Caki2 (cell line): ENCODE results near the gene BCL2. TPM values are rescaled to one million over a fixed set of nuclear protein-coding genes. Genes with fewer than 3 reads are reported as not detected.
"Not testable (repeated sequence)": the region's sequence is repeated elsewhere in the genome, so short reads cannot be mapped to it uniquely, and the experiment has no call there.

Experiments
- DNase-seq: peaks from one replicate; pipeline ENCODE4 v3.0.0-alpha.2; 2015; ENCODE audit warnings: low read depth
- in situ Hi-C: cut with HindIII; loops from 2 replicates; pipeline ENCODE4 v1.10.0; 2016; ENCODE audit warnings: low sequenced_read_pairs, low pct_unique_long_range_greater_than_20kb, mixed read lengths
- total RNA-seq: library from RNA; depleted of rRNA; stranded (reverse); fragments of >200 nt; shearing (Covaris generic); gene quantifications from 2 replicates; pipeline ENCODE4 v1.2.3, GENCODE V29; 2014; ENCODE audit warnings: low replicate concordance

Gene BCL2
- total RNA-seq, 1 experiment from 2014 or later = 5.1 TPM

- DNase-seq = no peak
- in situ Hi-C loops = no loop called here
Observed at GRCh38 chr18:63253014-63253413, 66.6 kb downstream of the BCL2 start.

- DNase-seq = no peak
- in situ Hi-C loops = no loop called here
Observed at GRCh38 chr18:63249771-63250170, 69.8 kb downstream of the BCL2 start.

- no peak for DNase-seq
- in situ Hi-C loops = no loop called here
Observed at GRCh38 chr18:63247926-63248325, 71.6 kb downstream of the BCL2 start.

GRCh38 chr18:63247506-63247905 lies 72.1 kb downstream of the BCL2 start:
- in situ Hi-C loops = no loop called here

GRCh38 chr18:63245600-63245999 lies 74.0 kb downstream of the BCL2 start:
- no peak for DNase-seq
- in situ Hi-C loops = no loop called here

More at GRCh38 chr18:63247506-63247905, 72.1 kb downstream of the BCL2 start:
- no peak for DNase-seq

- DNase-seq = no peak
- in situ Hi-C loops = no loop called here
Observed at GRCh38 chr18:63244607-63245006, 75.0 kb downstream of the BCL2 start.

- in situ Hi-C loops = no loop called here
- no peak for DNase-seq
Observed at GRCh38 chr18:63241760-63242159, 77.8 kb downstream of the BCL2 start.

GRCh38 chr18:63241317-63241712 lies 78.3 kb downstream of the BCL2 start:
- in situ Hi-C loops = no loop called here
- peak; percentile 14 for DNase-seq

GRCh38 chr18:63240531-63241316 lies 78.8 kb downstream of the BCL2 start:
- no peak for DNase-seq
- in situ Hi-C loops = no loop called here

- DNase-seq = no peak
- in situ Hi-C loops = no loop called here
Observed at GRCh38 chr18:63238693-63239075, 80.9 kb downstream of the BCL2 start.

GRCh38 chr18:63237881-63238692 lies 81.5 kb downstream of the BCL2 start:
- in situ Hi-C loops = no loop called here
- DNase-seq = peak; percentile 78

GRCh38 chr18:63236921-63237846 lies 82.4 kb downstream of the BCL2 start:
- in situ Hi-C loops = no loop called here
- peak; percentile 4 for DNase-seq

GRCh38 chr18:63236406-63236805 lies 83.2 kb downstream of the BCL2 start:
- DNase-seq = no peak
- in situ Hi-C loops = no loop called here

- in situ Hi-C loops, DNase-seq: not testable (repeated sequence)
Observed at GRCh38 chr18:63235920-63236319, 83.6 kb downstream of the BCL2 start.

GRCh38 chr18:63234841-63235240 lies 84.7 kb downstream of the BCL2 start:
- in situ Hi-C loops = no loop called here
- no peak for DNase-seq

- no peak for DNase-seq
- in situ Hi-C loops = no loop called here
Observed at GRCh38 chr18:63234432-63234831, 85.1 kb downstream of the BCL2 start.

- no peak for DNase-seq
- in situ Hi-C loops = no loop called here
Observed at GRCh38 chr18:63233334-63233733, 86.2 kb downstream of the BCL2 start.

GRCh38 chr18:63232826-63233225 lies 86.7 kb downstream of the BCL2 start:
- in situ Hi-C loops = no loop called here
- DNase-seq = no peak
